Left renal pelvis (tissue), 4 donors: ENCODE data around the gene IPO11. TPM values are rescaled to one million over a fixed set of nuclear protein-coding genes. Genes with fewer than 3 reads are reported as not detected.

Source experiments
- polyA plus RNA-seq, 4 donors: library from polyadenylated mRNA; unstranded; fragments of 120-200 nt; gene quantifications; one replicate each; pipeline ENCODE4 v1.2.1, GENCODE V29; 2013; ENCODE audit not compliant: insufficient read length in 4 of 4

The IPO11 gene
- polyA plus RNA-seq, 4 donors, result 26.3 to 43.1 (median 37.2) TPM

Other genes starting within 250 kb of the IPO11 start
- gene KIF2A, start 106.6 kb upstream of the IPO11 start, polyA plus RNA-seq, result 10 to 100 TPM; 47.7 to 78.1 (median 61.6) TPM
- 10 to 100 TPM; 36.6 to 44.1 (median 40.8) TPM for gene DIMT1, start 8.9 kb upstream of the IPO11 start, polyA plus RNA-seq
- 1 to 10 TPM; 5.3 to 7.8 (median 6.0) TPM for gene LRRC70, start 166.1 kb downstream of the IPO11 start, polyA plus RNA-seq